Endothelial cell of umbilical vein (primary cell): ENCODE data around the gene KMT2B. TPM values are rescaled to one million over a fixed set of nuclear protein-coding genes. Genes with fewer than 3 reads are reported as not detected.

ENCODE experiments used
- BruUV-seq: library from RNA; stranded (reverse); fragments of 400-500 nt; replicated peaks from 2 replicates; lab custom pipeline; 2021; lab: Mats Ljungman, UMichigan
- CTCF ChIA-PET: fragments of 300-600, 350-600 bp; sonication (Branson Sonifier 250); formaldehyde crosslinking; loops from one replicate; lab custom pipeline; 2021; ENCODE audit warnings: antibody characterized with exemption, inconsistent platforms; lab: Charles Lee
- POLR2A ChIA-PET: fragments of 300-600, 350-600 bp; sonication (Branson Sonifier 250); formaldehyde crosslinking; loops from one replicate; lab custom pipeline; 2021; ENCODE audit warnings: antibody characterized with exemption, inconsistent platforms; lab: Charles Lee
- DNase-seq: peaks from one replicate; pipeline ENCODE4 v3.0.0-alpha.2; 2011; ENCODE audit warnings: low read depth, low spot score
- FAIRE-seq: peaks from 2 replicates; lab custom pipeline; 2011; peaks lifted over from hg19 to GRCh38; lab: Jason Lieb, UNC
- H2AFZ ChIP-seq: 2 replicates; pipeline ENCODE4 v1.6.0; 2012; ENCODE audit warnings: low read depth, low read length, control low read depth, inconsistent platforms
- H3K27ac ChIP-seq: 2 replicates; pipeline ENCODE4 v1.5.1; 2011; ENCODE audit warnings: low read depth, mild to moderate bottlenecking, control low read depth, low read length, moderate library complexity; ENCODE audit not compliant: insufficient read depth
- H3K27me3 ChIP-seq, 2 experiments: 2 replicates each; pipeline versions ENCODE4 v1.6.0 to v1.6.1; 2011; ENCODE audit warnings: low read length in 2 of 2, mixed read lengths in 1 of 2; ENCODE audit not compliant: control insufficient read depth in 2 of 2, insufficient read depth in 2 of 2
- H3K36me3 ChIP-seq, 2 experiments: 2 replicates in 1 of 2; 3 replicates in 1 of 2; pipeline ENCODE4 v1.5.1; 2011; ENCODE audit warnings: low read length in 2 of 2, mild to moderate bottlenecking in 1 of 2, moderate library complexity in 1 of 2; ENCODE audit not compliant: control insufficient read depth in 2 of 2, insufficient read depth in 2 of 2; ENCODE audit errors: extremely low read depth in 1 of 2
- H3K4me1 ChIP-seq: 3 replicates; pipeline ENCODE4 v1.5.1; 2011; ENCODE audit warnings: mild to moderate bottlenecking, low read length; ENCODE audit not compliant: control insufficient read depth, insufficient read depth; ENCODE audit errors: extremely low read depth
- H3K4me2 ChIP-seq: 2 replicates; pipeline ENCODE4 v1.6.1; 2011; ENCODE audit warnings: low read length, control low read depth, mixed read lengths; ENCODE audit not compliant: insufficient read depth
- H3K4me3 ChIP-seq, 3 experiments: fragments of 200-600 bp in 1 of 3; sonication (generic), shearing (Covaris generic) in 1 of 3; replicated peaks in 1 of 3; 2 replicates each; pipeline ENCODE4 v1.5.1; 2011 to 2016; ENCODE audit warnings: control low read depth in 3 of 3, low read length in 3 of 3, mild to moderate bottlenecking in 2 of 3, inconsistent platforms in 1 of 3, low read depth in 1 of 3, moderate library complexity in 1 of 3; ENCODE audit not compliant: insufficient read depth in 1 of 3
- H3K79me2 ChIP-seq: 2 replicates; pipeline ENCODE4 v1.6.0; 2012; ENCODE audit warnings: low read length, inconsistent platforms; ENCODE audit not compliant: control insufficient read depth, insufficient read depth
- H3K9ac ChIP-seq: replicated peaks from 2 replicates; pipeline ENCODE3; 2011; ENCODE audit warnings: low read length, control low read depth; ENCODE audit not compliant: insufficient read depth; ENCODE audit errors: extremely low read depth
- H3K9me1 ChIP-seq: replicated peaks from 3 replicates; pipeline ENCODE4 v1.6.0; 2011; ENCODE audit warnings: mild to moderate bottlenecking, low read length; ENCODE audit not compliant: control insufficient read depth, insufficient read depth; ENCODE audit errors: extremely low read depth
- H3K9me3 ChIP-seq: replicated peaks from 2 replicates; pipeline ENCODE4 v1.5.1; 2012; ENCODE audit warnings: low read length, inconsistent platforms; ENCODE audit not compliant: control insufficient read depth, insufficient read depth
- H4K20me1 ChIP-seq: replicated peaks from 2 replicates; pipeline ENCODE3; 2011; ENCODE audit warnings: mild to moderate bottlenecking, low read length; ENCODE audit not compliant: control insufficient read depth, insufficient read depth; ENCODE audit errors: extremely low read depth
- EZH2 ChIP-seq: IDR thresholded peaks from 2 replicates; pipeline ENCODE4 v1.6.1; 2012; ENCODE audit warnings: borderline replicate concordance, low read depth, mild to moderate bottlenecking, moderate library complexity, low read length, inconsistent platforms; ENCODE audit not compliant: severe bottlenecking
- FOS ChIP-seq: IDR thresholded peaks from 2 replicates; pipeline ENCODE4 v1.6.1; 2011; ENCODE audit warnings: mild to moderate bottlenecking, low read length, moderate library complexity, borderline replicate concordance; ENCODE audit not compliant: insufficient read depth
- GATA2 ChIP-seq: IDR thresholded peaks from 2 replicates; pipeline ENCODE4 v1.7.0; 2011; ENCODE audit warnings: low read depth, mild to moderate bottlenecking, moderate library complexity, mixed read lengths, low read length; ENCODE audit not compliant: insufficient read length, insufficient read depth
- JUN ChIP-seq: IDR thresholded peaks from 2 replicates; pipeline ENCODE4 v1.6.1; 2011; ENCODE audit warnings: borderline replicate concordance, low read depth; ENCODE audit not compliant: insufficient read length, insufficient read depth
- MYC ChIP-seq: IDR thresholded peaks from one replicate; pipeline ENCODE4 v1.6.1; 2011; ENCODE audit warnings: mild to moderate bottlenecking, low read depth, low read length
- POLR2A ChIP-seq: IDR thresholded peaks from 2 replicates; pipeline ENCODE4 v1.6.1; 2012; ENCODE audit warnings: low read depth, mild to moderate bottlenecking, control low read depth, low read length
- POLR2AphosphoS5 ChIP-seq: IDR thresholded peaks from 2 replicates; pipeline ENCODE4 v1.6.1; 2012; ENCODE audit warnings: low read depth, mild to moderate bottlenecking, control low read depth, low read length, moderate library complexity; ENCODE audit not compliant: insufficient read depth
- dilution Hi-C: fragments of 300-500 bp; cut with MboI; formaldehyde crosslinking; loops from one replicate; pipeline ENCODE4 v1.15.0; 2019; ENCODE audit warnings: low sequenced_read_pairs; ENCODE audit not compliant: extremely low pct_ligation_motif_present
- intact Hi-C: fragments of 100-400 bp; cut with micrococcal nuclease; formaldehyde crosslinking; loops from one replicate; pipeline ENCODE4 v1.10.0; 2022
- polyA plus RNA-seq, 4 experiments: library from polyadenylated mRNA; depleted of rRNA in 3 of 4; stranded (reverse) in 3 of 4; unstranded in 1 of 4; fragments of >200 nt; gene quantifications; 2 replicates each; pipeline versions ENCODE4 v1.2.1 to v1.2.3, GENCODE V29; 2011 to 2012; ENCODE audit warnings: missing spikeins in 1 of 4
- total RNA-seq: library from RNA; stranded (reverse); gene quantifications from 2 replicates; pipeline ENCODE4 v1.2.3, GENCODE V29; 2021
- TF ChIP-seq, protein P1 (sequence below): IDR thresholded peaks from 2 replicates; pipeline ENCODE4 v1.6.1; 2011; ENCODE audit not compliant: insufficient read depth, insufficient read length
- TF ChIP-seq, protein P2 (sequence below), 2 donors: IDR thresholded peaks; 1 replicate in 1 of 2; 2 replicates in 1 of 2; pipeline ENCODE4 v1.5.1; 2011; ENCODE audit warnings: low read length in 2 of 2, mild to moderate bottlenecking in 2 of 2, moderate library complexity in 2 of 2, control low read depth in 1 of 2, inconsistent platforms in 1 of 2, low read depth in 1 of 2; ENCODE audit not compliant: insufficient read depth in 1 of 2; ENCODE audit errors: extremely low read depth in 1 of 2

Gene KMT2B
- total and polyA plus RNA-seq, 2 donors (not counting 3 experiments of a cell fraction or from before 2014, with no cell fraction given) = 28.4 to 37.2 TPM

DNA sequence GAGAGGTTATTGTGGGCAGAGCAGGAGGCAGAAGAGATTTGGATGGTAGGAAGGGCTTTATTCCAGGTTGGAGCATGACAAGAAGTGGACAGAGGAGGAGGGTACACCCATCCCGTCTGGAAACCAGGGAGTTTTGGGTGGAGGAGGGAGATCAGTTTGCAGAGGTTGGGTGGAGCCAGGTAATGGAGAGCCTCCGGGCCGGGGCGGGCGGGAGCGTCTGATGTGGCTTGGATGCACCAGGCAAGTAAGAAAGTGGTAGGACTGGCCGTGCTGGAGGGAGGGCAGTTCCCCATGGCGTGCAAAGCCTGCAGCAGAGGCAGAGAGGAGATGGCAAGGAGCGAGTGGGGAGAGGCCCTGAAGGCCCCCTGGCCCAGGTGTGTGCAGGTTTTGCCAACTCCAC, 13.6 kb downstream of the KMT2B start:
- CTCF ChIA-PET = no interaction called here

More for the DNA sequence above, 13.6 kb downstream of the KMT2B start:
- Histone ChIP-seq H2AFZ (no peak overlapping the region), H3K79me2 (no peaks in the 10 kb centered on the region), H3K27me3 (no peaks in the 10 kb centered on the region), H3K27ac (no peak overlapping the region), H3K4me3 (no peak overlapping the region), H3K36me3 (peaks cover 17 to 70% of the 10 kb centered on the region in 2 experiments), H3K4me2 (no peak overlapping the region), H3K4me1 (no peaks in the 10 kb centered on the region), H3K9me3 (no peaks in the 10 kb centered on the region), H3K9me1 (no peaks in the 10 kb centered on the region), H4K20me1 (no peaks in the 10 kb centered on the region), H3K9ac (no peak overlapping the region)
- DNase-seq (no peak), FAIRE-seq (no peak)
- POLR2A ChIA-PET = no interaction called here
- intact Hi-C loops (no loop called here), dilution Hi-C loops (no loop called here)
- no TSS peak for BruUV-seq
- TF ChIP-seq GATA2 = no peak
- TF ChIP-seq EZH2 = no peak
- TF ChIP-seq, protein P1, sequence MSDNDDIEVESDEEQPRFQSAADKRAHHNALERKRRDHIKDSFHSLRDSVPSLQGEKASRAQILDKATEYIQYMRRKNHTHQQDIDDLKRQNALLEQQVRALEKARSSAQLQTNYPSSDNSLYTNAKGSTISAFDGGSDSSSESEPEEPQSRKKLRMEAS = no peak
- no peak for TF ChIP-seq FOS
- TF ChIP-seq POLR2A = no peak
- TF ChIP-seq, protein P2, sequence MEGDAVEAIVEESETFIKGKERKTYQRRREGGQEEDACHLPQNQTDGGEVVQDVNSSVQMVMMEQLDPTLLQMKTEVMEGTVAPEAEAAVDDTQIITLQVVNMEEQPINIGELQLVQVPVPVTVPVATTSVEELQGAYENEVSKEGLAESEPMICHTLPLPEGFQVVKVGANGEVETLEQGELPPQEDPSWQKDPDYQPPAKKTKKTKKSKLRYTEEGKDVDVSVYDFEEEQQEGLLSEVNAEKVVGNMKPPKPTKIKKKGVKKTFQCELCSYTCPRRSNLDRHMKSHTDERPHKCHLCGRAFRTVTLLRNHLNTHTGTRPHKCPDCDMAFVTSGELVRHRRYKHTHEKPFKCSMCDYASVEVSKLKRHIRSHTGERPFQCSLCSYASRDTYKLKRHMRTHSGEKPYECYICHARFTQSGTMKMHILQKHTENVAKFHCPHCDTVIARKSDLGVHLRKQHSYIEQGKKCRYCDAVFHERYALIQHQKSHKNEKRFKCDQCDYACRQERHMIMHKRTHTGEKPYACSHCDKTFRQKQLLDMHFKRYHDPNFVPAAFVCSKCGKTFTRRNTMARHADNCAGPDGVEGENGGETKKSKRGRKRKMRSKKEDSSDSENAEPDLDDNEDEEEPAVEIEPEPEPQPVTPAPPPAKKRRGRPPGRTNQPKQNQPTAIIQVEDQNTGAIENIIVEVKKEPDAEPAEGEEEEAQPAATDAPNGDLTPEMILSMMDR (IDR thresholded peaks at IDR 0.05; ENCODE audit: extremely low read depth in 1 of 2, insufficient read depth in 1 of 2, low read depth in 1 of 2, low read length in 2 of 2) = no peak
- no peak for TF ChIP-seq JUN
- TF ChIP-seq MYC = no peak
- TF ChIP-seq POLR2AphosphoS5 = no peak
